DOHH2 (cell line): ENCODE measurements around the gene KCTD10.

Source experiments
- CTCF ChIP-seq: fragments of 200-600 bp; sonication (generic); IDR thresholded peaks from one replicate; pipeline ENCODE4 v1.5.1; 2014; ENCODE audit warnings: antibody characterized with exemption, mild to moderate bottlenecking, low read depth, low read length; ENCODE audit not compliant: poor library complexity, severe bottlenecking
- EZH2phosphoT487 ChIP-seq: fragments of 200-600 bp; sonication (generic); IDR thresholded peaks from 2 replicates; pipeline ENCODE4 v1.6.1; 2017; ENCODE audit warnings: borderline replicate concordance, mild to moderate bottlenecking, antibody characterized with exemption, low read length, moderate library complexity, mixed read lengths

- TF ChIP-seq CTCF: no peak
- TF ChIP-seq EZH2phosphoT487: no peak
Observed at GRCh38 chr12:109513977-109514376, 36.9 kb upstream of the KCTD10 start.
